Measurements from ENCODE around the gene DOCK3.

DOCK3 gene

DNA sequence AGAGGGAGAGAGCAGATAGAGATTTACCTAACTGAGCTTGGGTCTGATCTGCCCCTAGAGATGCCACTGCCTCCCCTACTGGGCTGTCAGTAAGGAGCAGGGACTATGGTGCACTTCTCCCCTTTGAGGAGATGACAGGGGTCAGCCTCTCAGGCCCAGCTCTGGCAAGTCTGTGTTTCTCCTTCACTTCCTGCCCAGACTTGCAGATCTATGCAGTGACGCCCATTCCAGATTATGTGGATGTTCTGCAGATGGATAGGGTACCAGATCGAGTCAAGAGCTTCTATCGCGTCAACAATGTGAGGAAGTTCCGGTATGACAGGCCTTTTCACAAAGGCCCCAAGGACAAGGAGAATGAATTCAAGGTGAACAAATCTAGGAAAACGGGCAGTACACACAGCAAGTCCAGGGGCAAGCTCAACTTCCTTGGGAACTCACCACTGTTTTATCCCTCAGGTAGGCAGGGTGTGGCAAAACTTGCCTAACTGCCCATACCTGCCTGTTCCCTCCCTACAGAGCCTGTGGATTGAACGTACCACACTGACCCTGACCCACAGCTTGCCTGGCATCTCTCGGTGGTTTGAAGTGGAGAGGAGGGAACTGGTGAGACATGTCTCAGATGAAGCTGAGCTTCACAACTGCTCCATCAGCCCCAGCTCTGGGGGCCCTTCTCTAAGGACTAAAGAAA is 681.3 kb downstream of the DOCK3 start:
- Histone ChIP-seq H3K36me3 (ENCODE audit: control insufficient read depth, insufficient read depth, low read length) (no peaks in the 10 kb centered on the region), H3K27me3 (replicated peaks; ENCODE audit: control insufficient read depth, insufficient read depth, low read length) (peaks cover 3% of the 10 kb centered on the region; the same call in 1 of the 2 replicates), H3K4me3 (replicated peaks; ENCODE audit: low read depth, low read length) (no peak overlapping the region)
- no peak for DNase-seq (ENCODE audit: extremely low read depth, insufficient read length)
- TF ChIP-seq, protein P1, sequence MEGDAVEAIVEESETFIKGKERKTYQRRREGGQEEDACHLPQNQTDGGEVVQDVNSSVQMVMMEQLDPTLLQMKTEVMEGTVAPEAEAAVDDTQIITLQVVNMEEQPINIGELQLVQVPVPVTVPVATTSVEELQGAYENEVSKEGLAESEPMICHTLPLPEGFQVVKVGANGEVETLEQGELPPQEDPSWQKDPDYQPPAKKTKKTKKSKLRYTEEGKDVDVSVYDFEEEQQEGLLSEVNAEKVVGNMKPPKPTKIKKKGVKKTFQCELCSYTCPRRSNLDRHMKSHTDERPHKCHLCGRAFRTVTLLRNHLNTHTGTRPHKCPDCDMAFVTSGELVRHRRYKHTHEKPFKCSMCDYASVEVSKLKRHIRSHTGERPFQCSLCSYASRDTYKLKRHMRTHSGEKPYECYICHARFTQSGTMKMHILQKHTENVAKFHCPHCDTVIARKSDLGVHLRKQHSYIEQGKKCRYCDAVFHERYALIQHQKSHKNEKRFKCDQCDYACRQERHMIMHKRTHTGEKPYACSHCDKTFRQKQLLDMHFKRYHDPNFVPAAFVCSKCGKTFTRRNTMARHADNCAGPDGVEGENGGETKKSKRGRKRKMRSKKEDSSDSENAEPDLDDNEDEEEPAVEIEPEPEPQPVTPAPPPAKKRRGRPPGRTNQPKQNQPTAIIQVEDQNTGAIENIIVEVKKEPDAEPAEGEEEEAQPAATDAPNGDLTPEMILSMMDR (IDR thresholded peaks at IDR 0.05; ENCODE audit: insufficient read depth, low read length, poor library complexity, severe bottlenecking) = no peak

DNA sequence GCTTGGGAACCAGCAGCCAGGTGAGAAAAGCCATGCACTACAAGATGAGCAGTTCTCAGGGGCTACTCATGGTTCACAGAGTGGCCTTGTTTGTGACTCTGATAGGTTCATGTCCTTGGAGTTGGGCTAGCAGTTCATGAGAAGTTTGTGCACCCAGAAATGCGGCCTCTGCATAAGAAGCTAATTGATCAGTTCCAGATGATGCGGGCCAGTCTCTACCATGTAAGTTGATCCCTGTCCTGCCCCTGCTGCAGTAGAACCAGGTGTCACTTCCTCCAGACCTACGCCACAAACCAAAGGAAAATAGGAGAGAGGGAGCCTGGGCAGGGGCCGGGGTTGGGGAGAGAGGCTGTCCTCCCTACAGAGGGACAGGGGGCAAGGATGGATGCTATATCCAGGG is 683.1 kb downstream of the DOCK3 start:
- no peaks in the 10 kb centered on the region for H3K36me3 ChIP-seq (ENCODE audit: control insufficient read depth, insufficient read depth, low read length)
- DNase-seq (ENCODE audit: extremely low read depth, insufficient read length) = no peak
- H3K27me3 ChIP-seq (replicated peaks; ENCODE audit: control insufficient read depth, insufficient read depth, low read length) = peaks cover 3% of the 10 kb centered on the region; the same call in 1 of the 2 replicates
- TF ChIP-seq, protein P1 (IDR thresholded peaks at IDR 0.05; ENCODE audit: insufficient read depth, low read length, poor library complexity, severe bottlenecking) = no peak
- no peak overlapping the region for H3K4me3 ChIP-seq (replicated peaks; ENCODE audit: low read depth, low read length)

DNA sequence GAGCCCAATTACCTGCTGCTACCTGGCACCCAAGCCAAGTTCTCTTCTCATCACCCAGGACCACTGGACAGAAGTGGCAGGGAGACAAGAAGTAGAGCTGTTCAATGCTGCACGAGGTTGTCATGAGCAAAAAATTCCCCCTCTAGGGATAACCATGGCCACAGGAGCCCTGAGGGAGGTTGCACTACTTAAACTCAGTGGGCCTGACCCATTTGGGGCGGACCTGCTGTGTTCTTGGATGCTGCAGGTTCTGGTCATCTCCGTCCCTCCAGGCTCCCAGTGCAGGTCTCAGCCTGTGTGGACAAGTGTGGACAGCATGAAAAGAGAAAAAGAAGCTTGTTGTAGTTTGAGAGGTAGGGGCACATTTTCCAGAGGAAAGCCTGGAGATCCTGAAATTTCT is 684.3 kb downstream of the DOCK3 start:
- Histone ChIP-seq H3K36me3 (ENCODE audit: control insufficient read depth, insufficient read depth, low read length) (no peaks in the 10 kb centered on the region), H3K4me3 (replicated peaks; ENCODE audit: low read depth, low read length) (no peak overlapping the region), H3K27me3 (replicated peaks; ENCODE audit: control insufficient read depth, insufficient read depth, low read length) (peaks cover 3% of the 10 kb centered on the region; the same call in 1 of the 2 replicates)
- no peak for DNase-seq (ENCODE audit: extremely low read depth, insufficient read length)
- TF ChIP-seq, protein P1 (IDR thresholded peaks at IDR 0.05; ENCODE audit: insufficient read depth, low read length, poor library complexity, severe bottlenecking) = no peak

GRCh38 chr3:51360806-51361205 is 686.1 kb downstream of the DOCK3 start:
- DNase-seq (ENCODE audit: extremely low read depth, insufficient read length) = no peak
- TF ChIP-seq, protein P1 (IDR thresholded peaks at IDR 0.05; ENCODE audit: insufficient read depth, low read length, poor library complexity, severe bottlenecking) = no peak
- Histone ChIP-seq H3K27me3 (replicated peaks; ENCODE audit: control insufficient read depth, insufficient read depth, low read length) (no peaks in the 10 kb centered on the region), H3K36me3 (ENCODE audit: control insufficient read depth, insufficient read depth, low read length) (no peaks in the 10 kb centered on the region), H3K4me3 (replicated peaks; ENCODE audit: low read depth, low read length) (no peak overlapping the region)

GRCh38 chr3:51361746-51362145 is 687.0 kb downstream of the DOCK3 start:
- no peak overlapping the region for H3K4me3 ChIP-seq (replicated peaks; ENCODE audit: low read depth, low read length)
- H3K36me3 ChIP-seq (ENCODE audit: control insufficient read depth, insufficient read depth, low read length) = no peaks in the 10 kb centered on the region
- TF ChIP-seq, protein P1 (IDR thresholded peaks at IDR 0.05; ENCODE audit: insufficient read depth, low read length, poor library complexity, severe bottlenecking) = no peak
- H3K27me3 ChIP-seq (replicated peaks; ENCODE audit: control insufficient read depth, insufficient read depth, low read length) = no peaks in the 10 kb centered on the region
- DNase-seq (ENCODE audit: extremely low read depth, insufficient read length) = no peak

All from GM06990 (cell line).